Measurements from ENCODE around the gene CD28.
"Not testable (repeated sequence)": the region's sequence is repeated elsewhere in the genome, so short reads cannot be mapped to it uniquely, and the experiment has no call there.

The CD28 gene

DNA sequence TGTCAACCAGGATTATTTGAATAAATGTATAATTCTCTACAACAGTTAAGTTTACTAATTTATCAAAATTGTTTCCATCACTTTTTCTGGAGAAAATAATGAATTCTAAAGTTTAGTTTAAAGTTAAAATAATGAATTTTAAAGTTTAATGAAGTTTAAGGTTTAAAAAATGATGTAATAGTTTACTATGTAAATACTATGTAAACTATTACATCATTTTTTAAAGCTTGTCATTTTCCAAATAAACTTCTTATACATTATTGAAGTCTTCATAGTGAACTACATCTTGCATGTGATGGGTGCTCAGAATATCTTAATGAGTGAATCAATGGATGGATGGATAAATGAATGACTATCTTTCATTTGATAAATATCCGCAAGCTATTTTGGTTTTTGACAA is 38.8 kb downstream of the CD28 start:
- DNase-seq, result no peak

DNA sequence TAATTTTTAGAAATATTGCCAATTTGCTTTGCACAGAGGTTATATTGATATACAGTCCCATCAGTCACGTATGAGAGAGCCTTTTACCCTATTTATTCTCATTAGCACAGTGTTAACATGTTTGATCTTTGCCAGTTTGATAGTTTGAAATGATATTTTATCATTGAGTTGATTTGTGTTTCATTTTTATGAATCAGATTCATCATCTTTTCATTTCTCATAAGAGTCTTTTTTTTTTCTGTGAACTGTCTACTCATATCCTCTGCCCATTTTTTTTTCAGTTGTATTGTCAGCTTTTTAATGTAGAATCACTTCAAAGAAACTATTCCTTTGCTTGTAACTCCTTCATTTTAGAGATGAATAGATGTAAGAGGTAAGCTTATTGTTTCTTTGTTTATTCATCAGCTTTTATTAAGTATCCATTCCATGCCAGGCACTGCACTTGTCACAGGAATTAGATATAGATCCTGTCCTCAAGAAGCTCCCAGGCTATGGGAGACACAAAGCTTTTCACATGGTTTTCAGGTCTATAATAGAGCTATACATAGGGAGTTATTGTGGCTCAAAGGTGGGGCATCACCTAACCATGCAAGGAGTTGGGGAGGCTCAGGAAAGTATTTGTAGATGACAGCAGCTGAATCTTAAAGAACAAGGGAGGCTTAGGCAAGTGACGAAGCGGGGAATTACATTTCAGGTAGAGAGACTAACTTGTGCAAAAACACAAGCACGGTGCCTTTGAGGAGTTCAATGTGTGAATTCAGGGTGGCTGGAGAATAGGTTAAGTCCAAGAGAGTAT is 42.1 kb downstream of the CD28 start:
- no peak for DNase-seq

DNA sequence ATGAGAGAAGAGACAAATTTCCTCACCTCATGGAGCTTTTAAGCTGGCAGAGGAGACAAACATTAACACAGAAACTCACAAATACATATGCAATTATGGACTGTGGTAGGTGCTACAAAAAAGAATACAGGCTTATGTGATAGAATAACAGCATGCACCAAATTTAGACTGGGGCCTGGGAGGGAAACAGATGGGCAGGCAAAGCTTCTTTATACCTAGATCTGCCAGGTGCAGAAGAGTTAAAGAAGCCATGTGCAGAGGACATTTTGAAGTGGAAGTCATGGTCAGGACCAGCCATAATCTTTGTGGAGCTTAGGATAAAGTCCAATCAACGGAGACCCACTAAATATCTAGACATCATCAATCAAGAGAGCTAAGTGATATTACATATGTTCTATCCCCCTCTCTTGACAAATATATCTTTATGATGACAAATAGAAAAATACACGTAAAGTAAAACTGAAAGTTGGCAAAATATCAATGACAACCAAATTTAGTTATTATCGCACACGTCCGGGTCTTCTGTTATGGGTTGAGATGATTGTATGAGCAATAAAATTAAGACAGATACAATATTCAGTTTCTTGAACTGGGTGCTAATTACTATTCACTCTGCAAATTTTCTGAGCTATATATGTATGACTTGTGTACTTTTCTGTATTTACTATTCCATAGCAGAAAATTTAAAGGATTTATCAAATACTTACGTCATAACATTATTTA is 44.1 kb downstream of the CD28 start:
- no peak for DNase-seq

DNA sequence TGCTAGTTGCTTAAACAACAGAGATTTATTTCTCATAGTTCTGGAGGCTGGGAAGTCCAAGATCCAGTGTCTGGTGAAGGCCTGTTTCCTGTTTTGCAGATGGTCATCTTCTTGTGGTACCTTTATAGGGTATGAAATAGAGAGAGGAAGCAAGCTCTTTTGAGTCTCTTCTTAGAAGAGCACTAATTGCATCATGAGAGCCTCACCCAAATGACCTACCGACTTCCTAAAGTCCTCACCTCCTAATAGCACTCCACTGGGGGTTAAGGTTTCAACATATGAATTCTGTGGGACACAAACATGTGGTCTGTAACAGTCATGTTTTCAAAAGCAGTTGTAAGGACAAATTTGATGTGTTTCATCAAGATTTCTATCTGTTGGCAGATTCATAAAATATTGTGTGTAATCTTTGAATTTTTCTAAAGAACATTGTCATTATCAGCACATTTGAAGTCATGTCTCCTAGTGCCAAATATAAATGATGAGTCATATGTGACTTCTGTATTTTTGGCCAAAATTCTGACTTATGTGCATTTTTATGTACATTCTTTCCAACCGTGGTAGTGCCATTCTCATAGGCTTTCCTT is 45.3 kb downstream of the CD28 start:
- no peak for DNase-seq

DNA sequence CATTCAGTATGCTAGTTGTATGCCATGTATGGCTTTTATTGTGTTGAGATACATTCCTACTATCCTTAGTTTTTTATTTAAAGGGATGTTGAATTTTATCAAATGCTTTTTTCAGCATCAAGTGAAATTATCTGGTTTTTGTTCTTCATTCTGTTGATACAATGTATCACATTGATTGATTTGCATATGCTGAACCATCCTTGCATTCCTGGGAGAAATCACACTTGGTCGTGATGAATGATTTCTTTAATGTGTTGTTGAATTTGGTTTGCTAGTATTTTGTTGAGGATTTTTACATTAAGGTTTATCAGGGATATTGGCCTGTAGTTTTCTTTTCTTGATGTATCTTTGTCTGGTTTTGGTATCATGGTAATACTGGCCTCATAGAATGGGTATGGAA is 49.7 kb downstream of the CD28 start:
- no peak for DNase-seq

DNA sequence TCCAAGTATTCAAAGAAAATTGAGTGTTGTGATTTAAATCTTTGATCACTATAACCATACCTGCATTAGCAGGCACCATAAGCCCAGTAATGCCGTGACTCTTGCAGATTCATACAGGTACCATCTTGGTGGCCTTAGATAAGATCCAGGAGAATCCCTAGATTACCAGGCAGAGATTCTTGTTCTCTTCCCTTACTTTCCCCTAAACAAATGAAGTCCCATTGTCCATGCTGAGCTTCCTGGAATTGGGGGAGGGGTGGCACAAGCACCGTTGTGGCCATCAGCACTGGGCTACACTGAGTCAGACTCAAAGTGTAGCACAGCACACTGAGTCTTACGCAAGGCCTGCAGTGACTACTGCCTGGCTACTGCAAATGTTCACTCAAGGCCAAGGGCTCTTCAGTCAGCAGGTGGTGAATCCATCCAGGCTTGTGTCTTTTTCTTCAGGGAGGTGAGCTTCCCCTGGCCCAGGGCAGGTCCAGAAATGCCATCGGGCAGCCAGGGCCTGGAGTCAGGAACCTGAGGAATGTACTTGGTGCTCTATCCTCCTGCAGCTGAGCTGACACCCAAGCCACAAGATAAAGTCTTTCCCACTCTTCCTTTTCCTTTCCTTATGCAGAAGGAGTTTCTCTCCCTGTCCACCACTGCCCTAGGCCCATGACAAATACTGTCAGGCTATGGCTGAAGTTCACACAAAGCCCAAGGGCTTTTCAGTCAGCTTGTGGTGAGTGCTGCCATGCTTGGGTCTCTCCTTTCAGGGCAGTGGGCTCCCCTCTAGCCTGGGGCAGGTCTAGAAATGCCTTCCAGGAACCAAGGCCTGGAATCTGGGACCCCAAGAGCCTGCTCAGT is 52.6 kb downstream of the CD28 start:
- no peak for DNase-seq

DNA sequence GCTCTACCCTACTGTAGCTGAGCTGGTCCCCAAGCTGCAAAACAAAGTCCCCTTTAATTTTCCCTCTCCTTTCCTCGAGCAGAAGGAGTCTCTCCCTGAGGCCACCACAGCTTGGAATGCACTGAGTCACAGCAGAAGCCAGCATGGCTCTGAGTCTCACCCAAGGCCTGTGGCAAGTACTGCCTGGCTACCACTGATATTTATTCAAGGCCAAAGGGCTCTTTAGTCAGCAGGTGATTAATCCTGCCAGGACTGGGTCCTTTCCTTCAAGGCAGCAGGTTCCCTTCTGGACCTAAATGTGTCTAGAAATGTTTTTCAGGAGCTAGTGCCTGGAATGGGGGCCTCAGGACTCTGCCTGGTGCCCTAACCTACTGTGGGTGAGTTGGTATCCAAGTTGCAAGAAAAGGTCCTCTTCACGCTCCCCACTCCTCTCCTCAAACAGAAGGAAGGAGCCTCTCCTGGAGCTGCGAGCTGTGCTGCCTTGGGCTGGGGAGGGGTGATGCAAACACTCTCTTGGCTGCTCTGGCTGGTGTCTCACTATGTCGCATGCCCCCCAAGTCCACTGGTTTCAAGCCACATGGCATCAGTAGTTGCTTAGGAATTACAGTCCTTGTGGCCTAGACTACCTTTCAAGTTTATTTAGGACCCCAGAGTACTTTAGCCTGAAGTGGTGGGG is 53.4 kb downstream of the CD28 start:
- DNase-seq, result no peak

DNA sequence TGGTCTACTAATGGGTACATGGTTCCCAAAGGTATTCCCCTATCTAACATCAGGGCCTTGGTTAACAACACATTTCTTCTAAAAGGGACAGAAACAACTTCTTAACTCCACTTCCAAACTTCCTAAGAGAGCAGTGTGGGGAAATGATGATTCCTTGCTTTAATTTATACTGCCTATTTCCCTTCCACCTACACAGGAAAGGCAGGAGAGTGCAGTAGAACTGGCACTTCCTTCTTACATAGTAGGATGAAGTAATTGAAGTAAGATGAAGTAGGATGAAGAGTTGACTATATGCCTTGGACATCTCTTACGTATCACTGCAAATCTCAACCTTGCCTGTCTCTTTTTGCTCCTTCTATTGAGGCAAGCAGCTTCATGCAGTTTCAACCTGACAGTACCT is 54.7 kb downstream of the CD28 start:
- no peak for DNase-seq

DNA sequence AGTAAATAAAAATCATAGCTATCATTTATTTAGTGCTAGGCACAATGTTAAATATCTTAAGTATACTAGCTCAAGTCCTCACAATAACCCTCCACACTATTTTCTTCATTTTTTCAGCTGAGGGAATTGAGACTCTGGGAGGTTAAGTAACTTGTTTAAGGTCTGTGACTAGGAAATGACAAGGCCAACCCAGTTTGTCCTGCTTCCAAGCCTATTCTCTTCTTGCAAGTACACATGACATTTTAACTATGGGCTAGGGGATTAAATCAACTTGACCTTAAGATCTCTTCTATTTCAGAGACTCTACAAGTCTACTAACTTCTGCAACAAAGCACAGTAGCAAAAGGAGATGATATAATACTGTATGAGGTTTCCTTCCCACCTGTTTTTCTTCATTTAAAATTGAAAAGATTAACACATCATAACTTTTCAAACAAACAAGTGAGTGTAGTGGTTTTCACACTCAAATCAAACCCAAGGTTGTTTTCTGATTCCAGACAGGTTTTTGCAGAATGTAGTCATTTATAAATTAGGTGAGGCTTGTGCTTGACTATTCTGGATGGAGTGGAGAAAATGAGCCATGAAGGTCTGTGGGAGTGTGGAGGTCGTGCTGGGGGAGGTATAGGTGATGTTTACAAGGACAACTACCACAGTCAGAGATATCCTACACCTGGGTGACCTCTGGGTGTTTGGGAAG is 57.0 kb downstream of the CD28 start:
- no peak for DNase-seq

DNA sequence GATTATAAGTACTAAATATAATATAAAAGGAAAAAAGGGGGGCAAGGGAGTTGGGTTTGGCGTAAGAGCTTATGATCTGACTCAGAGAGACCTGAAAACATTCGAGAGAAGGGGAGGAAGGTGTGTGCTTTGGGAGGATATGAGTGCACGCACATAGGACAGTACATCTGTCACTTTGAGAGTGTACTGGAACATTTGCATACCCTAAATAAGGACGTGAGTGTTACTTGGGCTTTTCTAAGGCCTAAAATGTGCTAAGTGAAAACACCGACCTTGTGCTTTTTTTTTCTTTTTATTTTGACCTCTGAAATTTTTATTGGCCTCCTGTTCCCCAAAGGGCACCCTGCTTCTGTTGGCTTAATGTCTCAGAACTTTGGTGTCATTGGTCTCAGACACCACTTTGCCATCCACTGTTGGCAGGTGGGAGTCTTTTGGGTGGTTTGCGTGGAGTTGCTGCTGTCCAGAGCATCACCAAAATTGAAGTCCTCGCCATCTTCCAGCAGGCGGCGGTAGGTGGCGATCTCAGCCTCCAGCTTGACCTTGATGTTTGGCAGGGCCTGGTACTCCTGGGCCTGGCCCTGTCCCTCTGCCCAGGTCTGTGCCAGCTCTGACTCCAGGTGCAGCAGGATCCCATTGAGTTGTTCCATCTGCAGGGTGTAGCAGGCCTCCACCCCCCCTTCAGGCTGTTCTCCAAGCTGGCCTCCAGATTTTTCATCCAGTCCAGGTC is 57.7 kb downstream of the CD28 start:
- no peak for DNase-seq

DNA sequence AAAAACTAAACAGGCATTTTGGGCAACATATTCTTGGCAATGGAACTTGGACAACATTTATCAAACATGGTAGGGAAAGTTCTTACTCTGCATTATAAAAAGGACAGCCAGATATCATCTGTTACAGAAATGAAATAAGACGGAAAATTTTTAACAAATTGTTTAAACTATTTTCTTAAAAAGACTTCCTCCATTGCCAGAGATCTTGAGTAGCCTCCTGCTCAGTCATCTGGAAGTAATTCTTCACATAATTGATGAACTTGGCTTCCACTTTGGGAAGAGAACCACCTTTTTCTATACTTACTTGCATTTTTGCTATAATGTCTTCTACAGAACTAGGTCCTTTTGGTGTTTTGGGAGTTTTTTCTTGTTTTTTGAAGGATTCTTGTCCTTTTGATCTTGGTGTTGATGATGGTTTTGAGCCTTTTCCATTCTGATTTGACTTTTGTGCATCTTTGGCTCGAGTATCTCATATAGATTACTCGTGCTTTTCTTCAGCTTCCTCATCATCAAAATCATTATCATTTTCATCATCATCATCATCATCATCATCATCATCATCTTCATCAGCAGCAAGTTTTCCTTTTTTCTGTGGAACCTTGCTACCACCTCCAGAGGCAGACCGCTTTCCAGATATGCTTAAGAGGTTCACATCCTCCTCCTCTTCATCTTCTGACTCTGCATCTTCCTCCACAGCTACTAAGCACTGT is 66.2 kb downstream of the CD28 start:
- no peak for DNase-seq

DNA sequence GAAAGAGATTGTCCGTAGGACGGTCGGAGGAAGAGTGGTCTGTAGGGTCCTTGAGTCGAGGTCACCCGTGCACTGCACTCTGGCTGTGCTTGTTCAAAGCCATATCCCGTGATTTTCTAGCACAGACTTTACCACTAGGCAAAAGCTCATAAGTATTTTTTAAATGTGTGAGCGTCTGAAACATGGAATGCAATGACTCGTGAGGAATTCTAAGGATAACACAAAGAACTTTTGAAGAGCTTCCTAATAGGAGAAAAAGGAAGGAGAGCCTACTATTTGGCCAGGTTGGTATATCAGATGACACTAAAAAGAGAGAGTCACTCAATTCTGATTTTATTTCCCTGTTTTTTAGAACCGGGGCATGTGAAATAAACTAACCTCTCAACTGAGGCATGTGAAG is 68.3 kb downstream of the CD28 start:
- DNase-seq, result no peak

DNA sequence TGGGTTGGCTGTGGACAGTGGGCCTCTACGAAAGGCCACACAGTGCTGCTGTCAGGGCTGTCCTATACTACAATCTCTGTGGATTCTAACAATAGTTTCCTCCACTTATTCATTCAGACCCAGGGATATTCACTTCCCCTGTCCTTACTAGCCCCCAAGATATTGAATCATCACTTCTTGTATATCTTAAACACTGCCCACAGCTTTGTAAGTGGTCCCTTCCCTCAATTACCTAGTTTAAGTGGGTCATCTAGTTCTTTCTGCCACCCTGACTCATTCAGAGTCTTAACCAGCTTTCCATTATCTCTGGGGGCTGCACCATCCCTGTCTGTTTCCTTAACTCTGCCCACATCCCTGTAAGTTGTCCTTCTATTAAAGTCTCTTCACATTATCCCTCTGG is 69.2 kb downstream of the CD28 start:
- no peak for DNase-seq

DNA sequence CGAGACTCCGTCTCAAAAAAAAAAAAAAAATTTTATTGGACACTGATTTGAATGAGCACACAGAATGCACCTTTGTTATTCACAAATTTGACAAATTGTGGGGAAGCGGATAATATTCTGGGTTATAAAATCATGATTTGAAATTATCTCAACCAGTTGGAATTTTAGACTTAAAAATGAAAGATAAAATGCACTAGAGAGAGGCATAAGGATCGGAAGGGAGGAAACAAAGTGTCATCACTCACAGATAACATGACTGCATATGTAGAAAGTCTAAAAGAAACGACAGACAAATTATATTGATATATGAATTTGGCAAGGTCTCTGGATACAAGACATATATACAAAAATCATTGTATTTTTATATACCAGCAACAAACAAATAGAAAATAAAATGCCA is 70.6 kb downstream of the CD28 start:
- no peak for DNase-seq

DNA sequence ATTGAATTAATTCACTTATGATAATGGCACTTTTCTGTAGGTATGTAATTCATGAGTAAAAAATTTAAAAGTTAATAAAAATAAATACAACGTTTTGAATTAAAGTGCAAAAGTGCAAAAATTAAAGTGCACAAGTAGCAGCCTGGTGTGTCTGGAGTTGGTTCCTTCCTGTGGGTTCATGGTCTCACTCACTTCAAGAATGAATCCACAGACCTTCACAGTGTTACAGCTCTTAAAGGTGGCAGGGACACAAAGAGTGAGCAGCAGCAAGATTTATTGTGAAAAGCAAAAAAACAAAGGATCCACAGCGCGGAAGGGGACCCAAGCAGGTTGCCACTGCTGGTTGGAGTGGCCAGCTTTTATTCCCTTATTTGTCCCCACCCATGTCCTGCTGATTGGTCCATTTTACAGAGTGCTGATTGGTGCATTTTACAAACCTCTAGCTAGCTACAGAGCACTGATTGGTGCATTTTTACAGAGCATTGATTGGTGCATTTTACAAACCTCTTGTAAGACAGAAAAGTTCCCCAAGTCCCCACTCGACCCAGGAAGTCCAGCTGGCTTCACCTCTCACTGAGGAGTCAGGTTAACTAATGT is 73.1 kb downstream of the CD28 start:
- not testable (repeated sequence) for DNase-seq

DNA sequence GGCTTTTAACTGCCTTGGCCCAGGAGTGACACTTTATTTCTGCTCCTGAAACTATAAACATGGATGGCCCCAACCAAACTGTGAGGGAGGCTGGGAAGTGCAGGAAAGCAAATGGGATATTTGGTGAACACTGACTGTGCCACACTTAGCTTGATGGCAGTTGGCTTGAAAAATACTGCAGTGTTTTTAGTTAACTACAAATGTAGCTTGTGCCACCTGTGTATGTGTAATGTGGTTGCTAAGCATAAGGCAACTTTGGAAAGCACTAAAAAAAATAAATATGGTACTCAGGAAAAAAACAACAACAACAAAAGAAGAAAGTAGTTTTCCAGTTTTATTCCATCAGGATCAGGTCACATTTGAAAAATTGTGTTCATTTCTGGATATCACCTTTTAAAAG is 73.8 kb downstream of the CD28 start:
- no peak for DNase-seq

DNA sequence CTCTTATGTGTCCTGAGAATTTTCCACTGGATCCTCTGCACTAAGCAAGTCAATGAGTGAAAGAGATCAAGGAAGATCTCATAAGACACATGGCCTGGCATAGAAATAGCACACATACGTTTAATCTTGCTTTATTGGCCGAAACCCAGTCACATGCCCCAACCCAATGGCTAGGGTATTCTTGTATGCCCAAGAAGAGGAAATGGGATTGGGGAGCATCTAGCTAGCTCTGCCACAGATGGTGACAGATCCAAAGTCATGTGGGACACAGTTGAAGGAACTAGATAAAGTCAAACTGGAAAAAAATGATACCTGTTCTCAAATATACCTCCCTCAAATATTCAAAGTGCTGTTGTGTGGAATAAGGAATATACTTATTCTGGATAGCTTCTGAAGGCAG is 74.7 kb downstream of the CD28 start:
- no peak for DNase-seq

DNA sequence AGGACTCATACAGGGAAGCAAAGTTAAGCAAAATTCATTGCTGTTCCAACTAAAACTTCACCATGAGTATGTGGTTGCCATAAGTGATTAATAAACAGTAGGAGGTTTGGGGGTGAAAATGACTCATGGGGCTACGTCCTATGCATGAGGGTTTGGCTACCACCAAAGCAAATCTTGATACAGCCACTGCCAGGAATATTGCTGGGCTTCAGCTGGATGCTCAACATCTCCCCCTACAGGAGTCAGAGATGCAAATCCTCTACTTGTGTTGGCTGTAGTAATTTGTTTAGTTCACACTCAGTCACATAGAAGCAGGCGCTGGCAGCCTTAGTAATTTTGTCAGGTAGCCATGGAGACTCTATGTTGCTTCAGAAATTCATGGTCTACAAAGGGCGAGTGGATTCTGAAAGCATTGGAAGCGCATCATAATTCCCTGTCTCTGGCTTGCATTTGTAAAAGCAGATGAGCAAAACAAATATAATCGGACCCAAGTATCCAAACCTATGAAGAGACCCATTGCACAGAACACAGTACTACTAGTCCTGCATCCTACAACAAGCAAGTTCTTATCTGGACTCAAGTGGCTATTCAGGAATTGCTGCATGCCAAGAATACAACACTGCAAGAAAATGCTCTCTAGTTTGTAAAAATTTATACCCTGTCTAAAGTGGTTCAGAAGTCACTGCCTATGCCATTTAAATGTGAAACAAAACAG is 76.0 kb downstream of the CD28 start:
- peak in 36 of 58 donors; percentile 4 to 71 (median 24) for DNase-seq

Data from anterior cingulate cortex (tissue), 58 donors.